HG03064 (cell line): ENCODE data around the gene TACR2.
A peak's percentile ranks its signal among the peaks of the same experiment; 100 is the strongest.

Experiments
- ATAC-seq: cut with Tn5 transposase; IDR thresholded peaks from one replicate; pipeline ENCODE4 v1.9.1; 2021; ENCODE audit warnings: low read depth; ENCODE audit not compliant: unreplicated experiment

Gene TACR2

DNA sequence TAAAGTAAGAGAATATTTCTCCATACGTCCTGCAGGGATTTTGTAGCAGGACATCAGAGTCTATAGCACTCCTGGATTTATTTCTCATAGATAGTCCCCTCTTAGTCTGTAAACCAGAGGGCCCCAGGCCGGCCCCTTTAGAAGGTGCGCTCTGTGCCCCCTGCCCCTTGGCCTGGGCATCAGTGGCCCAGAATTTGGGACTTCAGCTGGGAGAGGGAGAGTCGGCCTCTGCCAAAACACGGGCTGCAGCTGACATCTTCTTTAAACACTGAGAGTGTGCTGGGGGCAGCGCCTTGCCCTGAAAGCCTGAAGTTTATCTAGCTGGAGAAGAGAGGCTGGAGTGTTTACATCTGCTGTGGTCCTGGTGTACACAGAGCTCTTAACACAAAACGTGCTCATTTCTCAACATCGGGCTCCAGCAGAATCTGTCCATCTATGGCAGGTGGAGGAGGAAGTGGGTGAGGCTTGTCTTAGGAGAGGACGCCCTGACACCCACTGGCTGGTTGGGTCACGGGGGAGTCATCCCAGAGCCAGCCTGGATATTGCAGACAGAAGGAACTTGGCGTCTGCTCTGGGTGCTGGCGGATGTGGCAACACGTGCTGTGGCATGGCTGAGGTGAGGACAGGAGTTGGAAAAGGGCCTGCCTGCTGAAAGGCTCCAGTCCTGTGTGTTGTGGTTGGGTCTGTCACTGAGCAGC, 5.0 kb upstream of the TACR2 start:
- ATAC-seq = no peak

DNA sequence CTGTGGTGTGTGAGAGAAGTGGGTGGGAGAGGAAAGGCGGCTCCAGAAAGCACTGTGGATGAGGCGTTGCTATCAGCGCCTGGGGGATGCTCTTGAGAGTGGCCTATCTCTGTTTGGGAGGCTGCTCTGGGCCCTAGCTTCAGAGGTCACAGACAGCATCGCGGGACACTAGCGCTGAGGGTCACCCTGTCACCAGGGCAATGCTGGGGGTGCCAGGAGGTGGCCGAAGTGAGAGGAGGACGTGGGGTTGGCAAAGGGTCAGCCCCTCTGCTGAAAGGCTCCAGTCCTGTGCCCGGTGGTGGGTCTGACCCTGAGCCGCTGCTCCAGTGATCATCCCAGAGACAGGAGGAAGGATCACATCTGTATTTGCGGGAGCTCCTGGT, 3.0 kb upstream of the TACR2 start:
- no peak for ATAC-seq

DNA sequence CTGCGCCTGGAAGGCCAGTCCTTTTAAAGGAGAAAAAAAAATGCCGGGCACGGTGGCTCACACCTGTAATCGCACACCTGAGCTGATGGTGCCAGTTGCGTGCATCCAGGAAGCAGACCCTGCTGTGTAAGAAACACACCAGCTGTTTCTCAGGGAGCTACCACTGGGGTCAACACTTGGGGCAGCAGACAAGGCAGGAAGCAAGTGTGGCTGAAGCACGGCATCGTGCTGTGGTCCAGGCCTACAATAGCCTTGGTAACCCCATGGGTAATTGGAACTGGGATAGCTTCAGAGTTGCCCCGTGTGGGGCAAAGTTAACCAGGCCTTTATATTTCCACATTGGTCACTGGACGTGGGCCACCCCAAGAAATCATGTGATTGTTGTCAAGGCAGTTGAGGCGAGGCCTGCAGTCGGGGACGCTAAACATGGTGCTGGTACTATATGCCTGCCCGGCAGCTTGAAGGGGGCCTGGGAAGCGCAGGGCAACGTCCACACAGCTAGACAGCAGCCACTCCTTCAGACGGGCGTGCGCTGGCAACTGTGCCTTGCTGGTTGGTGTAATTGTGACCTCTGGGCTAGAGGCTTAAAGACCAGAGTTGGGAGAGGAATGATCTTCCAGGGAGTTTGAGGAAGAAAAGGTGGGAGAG, 2.5 kb upstream of the TACR2 start:
- ATAC-seq = no peak

DNA sequence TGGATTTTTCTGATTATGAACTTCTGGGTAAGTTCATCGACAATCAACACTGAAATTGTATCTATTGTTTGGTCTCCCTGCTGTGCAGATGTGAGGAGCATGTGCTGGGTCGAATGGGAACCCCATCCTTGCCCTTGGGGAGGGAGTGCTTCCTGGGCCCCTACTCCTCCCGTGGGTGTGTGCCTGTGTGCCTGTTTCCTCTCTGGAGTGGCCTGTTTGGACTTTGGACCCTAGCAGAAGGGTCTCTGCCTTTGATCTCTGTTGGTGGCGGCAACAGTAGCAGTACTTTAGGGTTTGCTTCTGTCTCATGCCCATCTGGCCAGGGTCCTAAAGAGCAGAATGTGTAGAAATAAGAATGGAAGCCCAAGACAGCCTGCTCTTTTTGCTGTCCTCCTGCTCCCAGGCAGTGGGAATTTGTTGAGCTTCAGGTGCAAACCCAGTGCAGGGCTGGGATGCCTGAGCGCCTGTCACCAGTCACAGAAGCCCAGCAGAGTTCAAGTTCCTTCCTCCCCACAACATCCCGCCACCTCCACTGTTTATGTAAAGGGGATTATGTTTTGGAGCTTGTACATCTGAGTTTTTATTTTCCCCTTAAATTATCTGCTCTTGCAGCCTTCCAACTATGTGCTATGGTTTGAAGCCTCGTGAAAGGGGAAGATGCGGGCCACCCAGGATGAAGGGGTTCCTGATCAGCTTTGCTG, 1.5 kb upstream of the TACR2 start:
- no peak for ATAC-seq

DNA sequence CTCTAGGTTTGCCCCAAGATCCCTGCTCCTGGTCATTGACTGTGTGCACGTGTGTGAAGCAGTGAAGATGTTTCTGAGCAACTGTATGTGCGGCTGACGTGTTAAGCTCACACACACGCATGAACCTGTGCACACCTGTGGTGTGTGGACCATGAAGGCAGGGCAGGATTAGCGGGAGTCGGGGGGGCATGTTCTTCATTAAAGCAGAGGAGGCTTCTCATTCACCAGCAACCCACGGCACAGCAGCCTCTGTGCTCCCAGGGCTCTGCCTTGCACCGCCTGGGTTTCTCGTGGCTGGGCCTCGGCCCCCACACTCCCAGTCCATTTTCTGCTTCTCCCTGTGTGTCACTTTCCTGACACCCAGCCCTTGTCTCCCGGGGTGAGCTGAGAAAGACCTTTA, 824 bp upstream of the TACR2 start:
- no peak for ATAC-seq

DNA sequence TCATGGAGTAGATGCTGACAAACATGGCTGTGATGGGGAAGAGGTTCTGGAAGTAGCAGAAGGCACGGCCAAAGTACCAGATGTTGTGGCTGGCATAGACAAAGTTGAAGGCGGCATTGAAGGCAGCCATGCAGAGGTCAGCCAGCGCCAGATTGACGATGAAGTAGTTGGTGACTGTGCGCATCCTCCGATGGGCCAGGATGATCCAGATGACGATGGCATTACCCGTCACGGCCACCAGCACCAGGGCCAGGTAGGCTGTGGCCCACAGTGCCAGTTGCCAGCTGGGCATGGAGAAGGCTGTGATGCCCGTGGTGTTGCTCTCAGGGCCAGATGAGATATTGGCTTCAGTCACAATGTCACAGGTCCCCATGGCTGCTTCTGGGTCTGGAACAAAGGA, 767 bp downstream of the TACR2 start:
- no peak for ATAC-seq

DNA sequence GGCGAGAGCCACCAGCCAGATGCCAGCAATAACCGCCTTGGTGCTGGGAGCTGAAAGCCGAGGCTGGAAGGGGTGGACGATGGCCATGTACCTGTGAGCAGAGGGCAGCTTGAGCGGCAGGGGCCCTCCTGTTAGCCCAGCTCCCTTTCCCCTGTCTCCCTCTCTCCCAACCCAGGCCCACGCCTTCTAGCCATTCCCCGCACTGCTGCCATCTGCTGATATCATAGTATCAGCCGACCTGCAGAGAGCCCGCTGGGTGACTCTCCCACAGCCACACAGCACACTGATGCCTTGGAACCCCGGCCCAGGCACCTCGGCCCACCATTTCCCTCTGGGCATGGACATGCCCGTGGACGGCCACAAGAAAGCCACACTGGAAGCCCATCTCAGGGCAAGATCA, 1.7 kb downstream of the TACR2 start:
- no peak for ATAC-seq

DNA sequence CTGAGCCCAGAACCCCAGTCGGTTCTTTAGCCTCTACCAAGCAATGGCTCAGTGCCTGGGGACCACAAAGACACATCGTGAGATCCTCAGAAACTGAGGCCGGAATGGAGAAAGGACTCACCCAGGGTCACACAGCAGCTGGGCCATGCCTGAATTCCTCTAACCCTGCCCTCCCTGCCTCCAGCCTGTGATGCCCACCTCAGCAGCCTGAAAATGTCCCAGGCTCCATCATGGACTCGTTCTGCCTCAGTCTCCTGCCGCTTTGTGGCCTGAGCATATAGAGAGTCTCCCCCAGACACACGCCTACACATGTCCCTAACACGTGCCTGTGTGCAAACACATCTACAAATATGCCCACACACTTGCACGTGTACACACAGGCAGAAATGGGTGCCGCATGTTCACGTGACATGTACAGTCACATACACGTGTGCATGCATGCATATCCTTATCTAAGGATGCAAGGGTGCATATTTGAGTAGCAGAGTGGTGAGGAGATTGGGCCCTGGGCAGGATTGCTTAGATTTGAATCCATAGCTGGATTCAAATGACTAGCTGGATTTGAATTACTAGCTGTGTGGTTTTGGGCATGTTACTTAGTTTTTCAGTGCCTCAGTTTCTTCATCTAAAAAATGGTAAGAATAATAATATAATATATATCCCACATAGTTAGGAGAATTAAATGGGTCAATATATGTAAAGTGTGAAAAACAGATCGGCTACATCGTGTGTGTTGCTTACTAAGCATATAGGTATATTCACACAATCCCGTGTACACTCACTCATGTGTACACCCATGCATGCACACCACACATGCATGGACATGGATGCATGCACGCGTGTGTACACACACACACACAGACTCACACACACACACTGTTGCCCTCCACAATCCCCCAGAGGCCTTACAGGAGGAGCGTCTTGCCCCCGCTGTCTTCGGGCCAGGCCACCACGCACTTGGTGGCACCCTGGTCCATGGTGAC, 2.4 kb downstream of the TACR2 start:
- no peak for ATAC-seq

DNA sequence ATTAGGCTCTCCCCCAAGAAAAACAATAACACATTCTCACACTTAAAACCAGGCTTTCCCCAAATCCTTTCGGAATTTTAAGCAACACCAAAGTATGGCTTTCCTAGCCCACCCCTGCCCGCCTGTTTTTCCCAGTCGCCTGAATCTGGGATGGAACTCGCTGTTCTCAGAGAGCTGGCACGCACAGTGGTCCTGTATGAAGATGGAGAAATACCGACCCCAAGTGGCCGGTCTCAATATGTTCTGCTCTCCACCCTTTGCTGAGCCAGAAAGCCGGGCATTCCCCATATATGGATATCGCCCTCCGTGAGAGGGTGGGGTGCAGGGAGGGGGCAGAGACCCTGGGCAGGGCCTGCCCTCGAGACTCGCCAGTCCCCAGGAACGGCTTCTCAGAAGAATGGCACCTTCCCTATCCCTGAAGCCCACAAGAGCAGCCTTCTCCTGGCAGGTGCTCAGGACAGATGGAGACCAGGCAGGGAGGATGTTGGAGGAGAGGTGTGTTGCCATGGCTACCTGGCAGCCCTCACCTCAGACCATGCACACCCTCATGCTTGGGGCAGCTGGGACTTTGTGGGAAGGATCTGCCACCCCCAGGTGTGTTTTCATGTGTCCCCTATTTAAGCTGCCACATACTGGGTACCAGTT, 3.4 kb downstream of the TACR2 start:
- no peak for ATAC-seq

DNA sequence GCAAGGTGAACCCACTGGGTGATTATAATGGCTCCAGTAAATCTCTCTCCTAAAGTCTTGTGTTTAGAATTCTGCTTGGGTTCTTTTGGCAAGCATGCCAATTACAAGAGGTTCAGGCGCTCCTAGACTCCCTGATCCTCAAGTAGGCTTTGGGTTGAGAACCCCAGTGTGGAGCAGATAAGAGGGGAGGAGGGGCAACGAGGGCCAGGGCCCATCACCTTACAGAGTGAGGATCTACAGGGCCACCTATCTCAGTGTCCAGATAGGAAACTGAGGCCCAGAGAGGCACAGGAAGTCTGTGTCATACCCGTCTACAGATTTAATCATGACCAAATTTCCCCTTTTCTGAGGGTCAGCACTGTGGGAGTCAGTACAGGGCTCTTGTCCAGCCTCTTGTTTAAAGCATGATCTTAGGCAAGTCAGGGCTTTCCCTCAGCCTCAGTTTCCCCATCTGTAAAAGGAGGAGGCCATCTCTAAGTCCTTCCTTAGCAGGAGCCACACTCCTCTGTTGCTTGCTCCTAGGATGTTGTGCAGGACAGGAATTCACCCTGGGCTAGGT, 4.4 kb downstream of the TACR2 start:
- no peak for ATAC-seq

DNA sequence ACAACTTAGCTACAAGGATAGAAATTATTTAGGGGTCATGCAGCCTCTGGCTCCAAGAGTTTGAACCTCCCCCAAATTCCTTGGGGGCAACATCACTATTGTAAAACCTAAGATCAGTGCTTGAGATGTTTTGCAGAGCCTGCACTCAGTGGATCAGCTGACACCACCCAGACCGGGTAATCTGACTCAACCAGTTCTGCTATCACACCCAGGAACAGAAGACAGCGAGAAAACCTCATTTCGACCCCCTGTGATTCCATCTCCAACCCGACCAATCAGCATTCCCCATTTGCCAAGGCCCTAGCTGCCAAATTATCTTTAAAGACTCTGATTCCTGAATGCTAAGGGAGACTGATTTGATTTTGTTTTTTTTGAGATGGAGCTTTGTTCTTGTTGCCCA, 5.2 kb downstream of the TACR2 start:
- ATAC-seq = no peak

DNA sequence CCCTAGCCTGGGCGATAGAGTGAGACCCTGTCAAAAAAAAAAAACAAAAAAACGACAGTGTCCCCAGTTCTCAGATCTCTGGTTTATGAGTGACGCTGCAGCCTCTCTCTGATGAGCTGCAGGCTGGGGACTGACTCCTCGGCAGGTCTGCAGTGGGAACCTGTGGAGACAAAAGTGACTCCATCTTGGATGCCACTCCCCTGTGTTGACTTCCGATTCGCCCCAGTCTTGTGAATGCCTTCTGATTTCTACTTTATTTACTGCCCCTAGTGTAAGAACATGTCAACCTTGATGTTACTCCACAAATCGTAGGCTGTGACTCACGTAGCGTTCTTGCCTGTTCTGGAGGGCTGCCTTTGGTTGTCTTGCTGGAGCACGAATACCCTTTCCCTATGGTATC, 6.2 kb downstream of the TACR2 start:
- ATAC-seq = no peak

DNA sequence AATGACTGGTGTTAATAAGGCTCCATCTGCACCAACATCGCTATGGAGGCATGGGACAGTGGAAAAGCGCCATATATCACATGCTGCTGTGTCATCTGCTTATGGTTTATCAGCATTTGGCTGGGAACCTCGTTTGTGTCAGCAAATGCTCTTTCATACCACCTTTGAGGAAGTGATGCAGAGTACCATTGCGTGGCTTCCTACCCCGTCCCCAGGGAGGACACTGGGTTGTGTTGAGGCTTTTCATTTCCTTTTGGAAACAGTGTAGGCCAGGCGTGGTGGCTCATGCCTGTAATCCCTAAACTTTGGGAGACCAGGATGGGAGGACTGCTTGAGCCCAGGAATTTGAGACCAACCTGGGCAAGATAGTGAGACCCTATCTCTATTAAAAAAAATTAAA, 6.8 kb downstream of the TACR2 start:
- no peak for ATAC-seq

DNA sequence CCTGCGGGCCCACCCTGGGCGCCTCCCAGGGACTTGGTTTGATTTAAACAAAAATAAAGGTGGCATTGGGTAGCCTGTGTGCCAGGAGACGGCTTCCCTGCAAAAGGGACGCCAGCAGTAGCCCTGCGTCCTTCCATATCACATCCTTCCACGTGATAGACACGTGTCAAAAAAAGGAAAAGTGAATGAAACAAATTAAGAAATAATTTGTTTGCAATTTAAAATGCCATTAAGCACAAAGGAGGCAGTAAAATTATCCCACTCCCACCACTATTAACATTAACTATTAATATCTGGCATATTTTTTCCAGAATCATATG, 7.6 kb downstream of the TACR2 start:
- ATAC-seq = no peak

DNA sequence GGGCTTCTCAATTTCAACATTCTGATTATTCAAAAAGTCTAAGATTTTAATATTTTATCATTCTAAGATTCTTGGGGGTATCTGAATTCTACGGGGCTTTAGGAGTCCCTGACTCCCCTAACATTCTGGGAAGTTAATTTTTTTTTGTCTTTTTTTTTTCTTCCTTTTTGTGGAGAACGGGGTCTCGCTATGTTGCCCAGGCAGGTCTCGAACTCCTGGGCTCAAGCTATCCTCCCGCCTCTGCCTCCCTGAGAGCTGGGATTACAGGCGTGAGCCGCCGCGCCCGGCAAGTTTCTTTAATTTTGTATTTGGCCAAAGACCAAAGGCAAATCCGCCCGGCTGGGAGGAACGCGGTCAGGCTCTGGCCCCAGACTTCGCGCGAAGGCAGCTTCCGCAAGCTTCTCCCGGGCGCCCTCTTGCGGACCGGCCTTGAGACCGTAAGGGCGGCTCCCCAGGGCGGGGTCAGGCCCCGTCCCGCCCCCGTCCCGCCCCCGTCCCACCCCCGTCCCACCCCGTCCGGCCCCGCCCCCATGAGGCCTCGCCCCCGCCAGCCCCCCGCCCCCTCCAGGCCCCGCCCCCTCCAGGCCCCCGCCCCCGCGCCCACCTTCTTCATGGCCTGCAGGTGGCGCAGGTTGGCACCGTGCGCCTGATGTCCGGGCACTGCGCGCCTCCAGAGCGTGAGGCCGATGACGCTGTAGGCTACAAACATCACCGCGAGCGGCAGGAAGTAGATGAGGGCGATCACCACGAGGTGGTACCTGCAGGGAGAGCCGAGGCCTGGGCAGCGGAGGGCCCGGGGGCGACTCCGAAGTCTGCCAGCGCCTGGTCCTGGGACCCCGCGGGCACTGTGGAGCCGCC, 8.2 kb downstream of the TACR2 start:
- peak; percentile 76 for ATAC-seq

DNA sequence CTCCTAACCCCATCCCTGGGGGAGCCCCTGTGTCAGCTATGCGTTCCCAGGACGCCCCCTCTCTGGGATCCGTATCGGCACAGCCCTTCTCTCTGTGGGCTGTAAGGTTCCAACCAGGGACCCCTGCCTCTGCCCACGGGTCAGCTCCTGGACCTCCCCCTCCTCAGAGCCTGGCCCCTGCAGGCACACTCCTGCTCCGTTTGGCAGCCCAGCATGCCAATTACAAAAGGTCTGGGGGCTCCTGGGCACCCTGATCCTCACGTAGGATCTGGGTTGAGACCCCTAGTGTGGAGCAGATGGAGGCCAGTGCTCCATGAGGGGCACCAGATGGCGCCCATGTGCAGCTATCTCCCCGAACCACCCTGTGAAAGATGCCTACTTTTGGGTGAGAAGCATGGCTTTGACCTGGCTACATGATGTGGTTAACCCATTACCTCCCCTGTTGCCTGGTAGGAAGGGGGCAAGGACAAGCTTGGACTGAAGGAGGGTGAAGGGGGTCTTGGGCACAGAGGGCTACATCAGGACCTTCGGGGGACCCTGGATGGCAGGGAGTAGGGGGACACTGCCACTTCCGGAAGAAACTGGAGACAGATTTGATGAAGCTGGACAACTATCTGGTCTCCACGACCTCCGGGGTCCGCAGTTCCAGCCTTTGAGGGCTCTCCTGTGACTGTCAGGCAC, 9.0 kb downstream of the TACR2 start:
- ATAC-seq = no peak

DNA sequence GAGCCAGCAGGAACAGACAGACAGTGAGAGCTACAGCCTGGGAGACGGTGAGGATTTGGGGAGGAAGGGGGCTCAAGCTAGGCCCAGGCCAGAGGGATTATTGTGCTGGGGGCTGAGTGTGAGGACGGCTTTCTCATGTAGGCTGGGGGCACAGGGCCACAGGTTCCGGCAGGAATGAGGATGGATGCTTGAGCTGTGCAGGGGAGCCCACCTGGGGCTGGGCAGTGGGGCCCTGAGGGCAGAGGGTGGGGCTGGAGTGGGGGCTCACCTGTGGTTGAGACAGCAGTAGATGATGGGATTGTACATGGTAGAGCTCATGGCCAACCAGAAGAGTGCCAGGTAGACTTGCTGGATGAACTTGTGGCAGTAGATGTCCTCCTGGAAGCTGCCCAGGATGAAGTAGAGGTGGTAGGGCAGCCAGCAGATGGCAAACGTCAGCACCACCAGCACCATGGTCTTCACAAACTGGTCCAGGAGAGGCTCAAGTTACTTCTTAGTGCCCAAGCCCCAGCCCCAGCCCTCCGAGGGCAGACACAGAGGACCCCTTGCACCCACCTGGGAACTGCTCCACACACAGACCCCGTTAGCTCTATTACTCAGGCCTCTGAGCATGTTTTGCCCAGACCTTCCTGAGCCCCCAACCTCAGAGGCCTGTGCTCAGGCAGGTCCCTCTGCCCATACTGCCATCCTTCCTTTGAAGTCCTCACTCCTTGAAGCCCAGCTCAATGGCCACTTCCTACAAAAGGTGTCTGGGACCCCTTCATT, 9.7 kb downstream of the TACR2 start:
- no peak for ATAC-seq

DNA sequence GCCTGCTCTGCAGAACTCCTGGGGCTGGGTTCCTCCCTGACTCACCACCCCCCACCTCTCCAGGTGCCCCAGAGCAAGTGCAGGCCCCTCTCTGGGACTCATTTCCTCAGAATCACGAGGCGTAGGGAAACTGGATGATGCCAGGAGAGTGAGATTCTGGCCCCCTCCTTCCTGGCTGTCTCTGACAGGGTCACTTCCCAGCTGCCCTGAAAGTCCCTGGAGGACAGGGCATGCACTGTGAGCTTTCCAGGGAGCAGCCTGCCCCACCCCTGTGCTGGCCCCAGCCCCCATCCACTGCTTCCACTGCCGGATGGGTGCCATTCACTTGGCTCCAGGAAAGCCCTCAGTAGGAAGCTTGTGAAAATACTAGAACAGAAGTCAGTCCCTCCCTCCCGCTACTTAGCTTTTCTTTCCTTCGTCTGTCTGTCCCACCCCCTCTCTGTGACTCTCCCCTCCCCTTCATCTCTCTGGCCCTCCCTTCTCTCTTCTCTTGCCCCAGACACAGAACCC, 10.4 kb downstream of the TACR2 start:
- ATAC-seq = no peak
